Keratinocyte (primary cell): ENCODE results near the gene TEDC2. TPM values are rescaled to one million over a fixed set of nuclear protein-coding genes. Genes with fewer than 3 reads are reported as not detected.

Experiments
- DNase-seq: peaks from one replicate; pipeline ENCODE4 v3.0.0-alpha.2; 2011; ENCODE audit warnings: low read depth, missing footprints, low spot score
- FAIRE-seq: peaks from 2 replicates; lab custom pipeline; 2011; peaks lifted over from hg19 to GRCh38; lab: Jason Lieb, UNC
- H2AFZ ChIP-seq: 2 replicates; pipeline ENCODE4 v1.6.0; 2012; ENCODE audit warnings: low read length, control low read depth, inconsistent platforms; ENCODE audit not compliant: control insufficient read depth
- H3K27ac ChIP-seq: 2 replicates; pipeline ENCODE4 v1.5.1; 2011; ENCODE audit warnings: low read length; ENCODE audit not compliant: control insufficient read depth, insufficient read depth
- H3K27me3 ChIP-seq: 3 replicates; pipeline ENCODE4 v1.6.0; 2011; ENCODE audit warnings: low read length; ENCODE audit not compliant: control insufficient read depth, insufficient read depth; ENCODE audit errors: extremely low read depth
- H3K36me3 ChIP-seq, 2 experiments: 2 replicates in 1 of 2; 3 replicates in 1 of 2; pipeline ENCODE4 v1.5.1; 2011; ENCODE audit warnings: low read length in 2 of 2, mild to moderate bottlenecking in 1 of 2; ENCODE audit not compliant: control insufficient read depth in 2 of 2, insufficient read depth in 2 of 2; ENCODE audit errors: extremely low read depth in 1 of 2
- H3K4me1 ChIP-seq: 3 replicates; pipeline ENCODE4 v1.5.1; 2011; ENCODE audit warnings: low read length; ENCODE audit not compliant: control insufficient read depth, insufficient read depth; ENCODE audit errors: extremely low read depth
- H3K4me2 ChIP-seq: 3 replicates; pipeline ENCODE4 v1.6.0; 2011; ENCODE audit warnings: low read depth, low read length; ENCODE audit not compliant: control insufficient read depth, insufficient read depth; ENCODE audit errors: extremely low read depth
- H3K4me3 ChIP-seq, 3 experiments: fragments of 200-600 bp in 1 of 3; sonication (generic) in 1 of 3; 2 replicates in 2 of 3; 3 replicates in 1 of 3; pipeline ENCODE4 v1.5.1; 2011 to 2016; ENCODE audit warnings: low read length in 3 of 3, mild to moderate bottlenecking in 3 of 3, control low read depth in 2 of 3, inconsistent platforms in 1 of 3, low read depth in 1 of 3, mixed read lengths in 1 of 3, mixed run types in 1 of 3, moderate library complexity in 1 of 3; ENCODE audit not compliant: control insufficient read depth in 2 of 3, insufficient read depth in 2 of 3; ENCODE audit errors: extremely low read depth in 1 of 3
- H3K79me2 ChIP-seq: 2 replicates; pipeline ENCODE4 v1.6.0; 2012; ENCODE audit warnings: low read length; ENCODE audit not compliant: control insufficient read depth, insufficient read depth
- H3K9ac ChIP-seq: 3 replicates; pipeline ENCODE4 v1.6.0; 2011; ENCODE audit warnings: low read length; ENCODE audit not compliant: control insufficient read depth, insufficient read depth; ENCODE audit errors: extremely low read depth
- H3K9me1 ChIP-seq: 3 replicates; pipeline ENCODE4 v1.6.0; 2011; ENCODE audit warnings: low read length; ENCODE audit not compliant: control insufficient read depth, insufficient read depth; ENCODE audit errors: extremely low read depth
- H3K9me3 ChIP-seq: 2 replicates; pipeline ENCODE4 v1.5.1; 2012; ENCODE audit warnings: low read depth, low read length; ENCODE audit not compliant: control insufficient read depth
- H4K20me1 ChIP-seq: 3 replicates; pipeline ENCODE4 v1.6.0; 2011; ENCODE audit warnings: low read length; ENCODE audit not compliant: control insufficient read depth, insufficient read depth; ENCODE audit errors: extremely low read depth
- EZH2 ChIP-seq: IDR thresholded peaks from one replicate; pipeline ENCODE4 v1.6.1; 2012; ENCODE audit warnings: inconsistent platforms, mild to moderate bottlenecking, low read length, moderate library complexity
- dilution Hi-C: fragments of 300-500 bp; cut with MboI; formaldehyde crosslinking; loops from one replicate; pipeline ENCODE4 v1.7.0; 2020; ENCODE audit warnings: low sequenced_read_pairs; ENCODE audit not compliant: extremely low pct_ligation_motif_present
- polyA plus RNA-seq, 5 experiments: library from polyadenylated mRNA; depleted of rRNA in 3 of 5; stranded (reverse) in 3 of 5; stranded (forward) in 1 of 5; unstranded in 1 of 5; fragments of >200 nt; gene quantifications; 1 replicate in 1 of 5; 2 replicates in 3 of 5; 3 replicates in 1 of 5; pipeline versions ENCODE4 v1.2.1 to v1.2.3, GENCODE V29; 2011 to 2012; ENCODE audit warnings: missing spikeins in 2 of 5, low read depth in 1 of 5, low replicate concordance in 1 of 5
- TF ChIP-seq, protein P1 (sequence below), 3 experiments: IDR thresholded peaks in 1 of 3; conservative IDR thresholded peaks in 1 of 3; optimal IDR thresholded peaks in 1 of 3; 2 replicates in 2 of 3; 3 replicates in 1 of 3; pipeline versions ENCODE3 to v1.5.1; 2011; ENCODE audit warnings: low read length in 3 of 3, mild to moderate bottlenecking in 3 of 3, moderate library complexity in 2 of 3, control low read depth in 1 of 3, inconsistent platforms in 1 of 3; ENCODE audit not compliant: insufficient read depth in 2 of 3; ENCODE audit errors: extremely low read depth in 1 of 3

Gene TEDC2
- polyA plus RNA-seq, 1 donor (not counting 4 experiments of a cell fraction or from before 2014, with no cell fraction given): 2.7 TPM

DNA sequence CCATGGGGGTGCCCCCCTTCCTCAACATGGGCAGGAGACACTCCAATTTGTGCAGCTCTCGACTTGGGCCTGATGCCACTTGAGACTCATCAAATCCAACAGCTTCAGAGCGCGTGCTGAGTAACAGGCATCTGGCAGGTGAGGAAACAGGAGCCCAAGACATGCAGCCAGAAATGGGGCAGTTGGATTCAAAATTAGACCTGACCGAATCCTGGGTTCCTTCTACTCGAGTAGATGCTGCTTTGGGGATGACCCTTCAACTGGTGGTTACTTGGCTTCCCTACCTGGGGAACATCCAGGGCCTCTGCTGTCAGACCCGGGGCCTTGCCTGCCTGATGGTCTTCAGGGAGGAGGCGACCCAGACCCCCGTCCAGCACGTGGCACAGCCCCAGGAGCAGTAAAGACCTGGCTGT is 10.7 kb downstream of the TEDC2 start:
- Histone ChIP-seq H3K27ac (no peak overlapping the region), H3K27me3 (peaks cover 28% of the 10 kb centered on the region), H3K79me2 (no peaks in the 10 kb centered on the region), H3K4me2 (no peak overlapping the region), H2AFZ (no peak overlapping the region), H3K4me1 (peaks cover 12% of the 10 kb centered on the region), H3K36me3 (no peaks in the 10 kb centered on the region), H3K9me1 (no peaks in the 10 kb centered on the region), H4K20me1 (peaks cover 3% of the 10 kb centered on the region), H3K9me3 (no peaks in the 10 kb centered on the region), H3K4me3 (no peak overlapping the region), H3K9ac (no peak overlapping the region)
- peak; percentile 38 for TF ChIP-seq EZH2
- TF ChIP-seq, protein P1, sequence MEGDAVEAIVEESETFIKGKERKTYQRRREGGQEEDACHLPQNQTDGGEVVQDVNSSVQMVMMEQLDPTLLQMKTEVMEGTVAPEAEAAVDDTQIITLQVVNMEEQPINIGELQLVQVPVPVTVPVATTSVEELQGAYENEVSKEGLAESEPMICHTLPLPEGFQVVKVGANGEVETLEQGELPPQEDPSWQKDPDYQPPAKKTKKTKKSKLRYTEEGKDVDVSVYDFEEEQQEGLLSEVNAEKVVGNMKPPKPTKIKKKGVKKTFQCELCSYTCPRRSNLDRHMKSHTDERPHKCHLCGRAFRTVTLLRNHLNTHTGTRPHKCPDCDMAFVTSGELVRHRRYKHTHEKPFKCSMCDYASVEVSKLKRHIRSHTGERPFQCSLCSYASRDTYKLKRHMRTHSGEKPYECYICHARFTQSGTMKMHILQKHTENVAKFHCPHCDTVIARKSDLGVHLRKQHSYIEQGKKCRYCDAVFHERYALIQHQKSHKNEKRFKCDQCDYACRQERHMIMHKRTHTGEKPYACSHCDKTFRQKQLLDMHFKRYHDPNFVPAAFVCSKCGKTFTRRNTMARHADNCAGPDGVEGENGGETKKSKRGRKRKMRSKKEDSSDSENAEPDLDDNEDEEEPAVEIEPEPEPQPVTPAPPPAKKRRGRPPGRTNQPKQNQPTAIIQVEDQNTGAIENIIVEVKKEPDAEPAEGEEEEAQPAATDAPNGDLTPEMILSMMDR (optimal IDR thresholded peaks at IDR 0.05 in 1 of 3, IDR thresholded peaks at IDR 0.05 in 1 of 3, conservative IDR thresholded peaks at IDR 0.05 in 1 of 3; ENCODE audit: extremely low read depth in 1 of 3, insufficient read depth in 2 of 3, low read length in 3 of 3): no peak
- DNase-seq: no peak
- FAIRE-seq: peak; percentile 23
- dilution Hi-C loops: no loop called here

DNA sequence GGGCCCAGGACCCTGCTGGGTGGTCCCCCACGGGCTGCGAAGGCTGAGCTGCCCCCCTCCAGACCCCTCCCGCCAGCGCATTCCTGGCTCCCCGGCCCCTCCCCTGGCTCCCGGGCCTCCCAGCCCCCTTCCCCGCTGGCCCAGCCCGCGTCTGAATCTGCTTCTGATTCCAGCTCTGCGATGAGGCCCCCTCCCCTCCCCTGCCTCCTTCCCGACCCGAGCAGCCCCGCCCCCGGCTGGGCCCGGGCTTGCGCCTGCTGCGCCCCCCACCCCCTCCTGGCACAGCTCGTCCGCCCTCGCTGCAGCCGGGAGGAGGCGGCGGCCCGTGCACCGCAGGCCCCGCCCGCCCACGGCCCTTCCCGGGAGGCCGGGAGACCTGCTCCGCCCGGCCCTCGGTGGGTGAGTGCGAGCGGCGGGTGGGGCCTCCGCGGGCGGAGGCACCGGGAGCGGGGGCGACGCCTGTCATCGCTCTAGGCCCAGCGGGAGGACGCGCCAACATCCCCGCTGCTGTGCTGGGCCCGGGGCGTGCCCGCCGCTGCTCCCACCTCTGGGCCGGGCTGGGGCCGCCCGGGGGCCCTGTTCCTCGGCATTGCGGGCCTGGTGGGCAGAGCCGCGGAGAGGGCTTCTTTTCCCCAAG is 11.2 kb downstream of the TEDC2 start, which contains the start of gene NTN3:
Gene NTN3 (plus strand): TSS at position 282 of the 637 bp plus-strand sequence. CDS start 405 bp downstream, outside the sequence.
- Histone ChIP-seq H3K27ac (no peak within 1 kb of the TSS), H2AFZ (no peak within 1 kb of the TSS), H3K4me2 (peak within 1 kb of the TSS; percentile 37), H3K4me3 (no peak within 1 kb of the TSS), H3K9me1 (no peaks in the 10 kb centered on the region), H3K9me3 (no peaks in the 10 kb centered on the region), H4K20me1 (peaks cover 7% of the 10 kb centered on the region), H3K4me1 (peaks cover 17% of the 10 kb centered on the region), H3K79me2 (no peaks in the 10 kb centered on the region), H3K36me3 (no peaks in the 10 kb centered on the region), H3K27me3 (peaks cover 28% of the 10 kb centered on the region), H3K9ac (no peak within 1 kb of the TSS)
- FAIRE-seq (no peak), DNase-seq (no peak)
- dilution Hi-C loops: no loop called here
- TF ChIP-seq, protein P1 (optimal IDR thresholded peaks at IDR 0.05 in 1 of 3, IDR thresholded peaks at IDR 0.05 in 1 of 3, conservative IDR thresholded peaks at IDR 0.05 in 1 of 3; ENCODE audit: extremely low read depth in 1 of 3, insufficient read depth in 2 of 3, low read length in 3 of 3): no peak
- TF ChIP-seq EZH2: no peak
